IMR-90 (cell line): Measurements from ENCODE around the gene MAP4K1. TPM values are rescaled to one million over a fixed set of nuclear protein-coding genes. Genes with fewer than 3 reads are reported as not detected.

Experiments
- ATAC-seq: fragments of 200-7000 bp; cut with Tn5 transposase; 2 replicates; pipeline ENCODE4 v1.9.1; 2020; ENCODE audit warnings: low read depth, mild to moderate bottlenecking, moderate library complexity
- BruUV-seq: library from RNA; stranded (reverse); fragments of 400-500 nt; replicated peaks from 2 replicates; lab custom pipeline; 2021; lab: Mats Ljungman, UMichigan
- CTCF ChIA-PET: fragments of 300-600 bp; formaldehyde crosslinking; extraction: SDS; loops from one replicate; lab custom pipeline; 2021; ENCODE audit warnings: antibody characterized with exemption; lab: Yijun Ruan, JAX
- POLR2A ChIA-PET: fragments of 300-600 bp; sonication (Branson Sonifier 250); formaldehyde crosslinking; loops from one replicate; lab custom pipeline; 2022; ENCODE audit warnings: antibody characterized with exemption; ENCODE audit not compliant: unreplicated experiment; lab: Charles Lee
- DNase-seq: peaks from one replicate; pipeline ENCODE4 v3.0.0; 2013
- H2AFZ ChIP-seq: replicated peaks from 2 replicates; pipeline ENCODE3; 2013; ENCODE audit warnings: low read length, mild to moderate bottlenecking; ENCODE audit not compliant: poor library complexity
- H2AK5ac ChIP-seq: 2 replicates; pipeline ENCODE4 v1.6.1; 2013; ENCODE audit warnings: low read depth, low read length, inconsistent platforms
- H2AK9ac ChIP-seq: replicated peaks from 2 replicates; pipeline ENCODE3; 2013; ENCODE audit warnings: mild to moderate bottlenecking, low read depth, low read length, moderate library complexity; ENCODE audit not compliant: poor library complexity
- H2BK120ac ChIP-seq: 2 replicates; pipeline ENCODE4 v1.6.1; 2013; ENCODE audit warnings: low read depth, low read length, inconsistent platforms
- H2BK15ac ChIP-seq: 3 replicates; pipeline ENCODE4 v1.6.1; 2013; ENCODE audit warnings: low read depth, low read length, inconsistent platforms
- H2BK20ac ChIP-seq: 2 replicates; pipeline ENCODE4 v1.6.1; 2013; ENCODE audit warnings: low read depth, mild to moderate bottlenecking, inconsistent platforms, low read length, moderate library complexity
- H2BK5ac ChIP-seq: 2 replicates; pipeline ENCODE4 v1.6.1; 2013; ENCODE audit warnings: mild to moderate bottlenecking, low read depth, low read length, inconsistent platforms; ENCODE audit not compliant: poor library complexity, severe bottlenecking
- H3K14ac ChIP-seq: replicated peaks from 2 replicates; pipeline ENCODE4 v1.6.1; 2013; ENCODE audit warnings: low read depth, low read length, inconsistent platforms
- H3K18ac ChIP-seq: 2 replicates; pipeline ENCODE4 v1.6.1; 2013; ENCODE audit warnings: low read depth, low read length, control low read depth
- H3K23ac ChIP-seq: 2 replicates; pipeline ENCODE4 v1.6.1; 2013; ENCODE audit warnings: low read depth, low read length, inconsistent platforms
- H3K27ac ChIP-seq: 2 replicates; pipeline ENCODE4 v1.5.1; 2013; ENCODE audit warnings: mild to moderate bottlenecking, control low read depth, low read length; ENCODE audit not compliant: insufficient read depth
- H3K27me3 ChIP-seq: 2 replicates; pipeline ENCODE4 v1.6.1; 2013; ENCODE audit warnings: low read length; ENCODE audit not compliant: control insufficient read depth, insufficient read depth
- H3K36me3 ChIP-seq: 2 replicates; pipeline ENCODE4 v1.6.1; 2013; ENCODE audit warnings: low read length, mixed read lengths; ENCODE audit not compliant: control insufficient read depth, insufficient read depth
- H3K4ac ChIP-seq: 2 replicates; pipeline ENCODE4 v1.6.1; 2013; ENCODE audit warnings: low read depth, low read length, inconsistent platforms
- H3K4me1 ChIP-seq: 2 replicates; pipeline ENCODE4 v1.6.1; 2013; ENCODE audit warnings: low read length, mixed read lengths; ENCODE audit not compliant: control insufficient read depth, insufficient read depth
- H3K4me2 ChIP-seq: 2 replicates; pipeline ENCODE4 v1.6.1; 2013; ENCODE audit warnings: low read depth, mild to moderate bottlenecking, control low read depth, low read length, moderate library complexity
- H3K4me3 ChIP-seq: 2 replicates; pipeline ENCODE4 v1.5.1; 2013; ENCODE audit warnings: low read depth, mild to moderate bottlenecking, control low read depth, low read length, moderate library complexity; ENCODE audit not compliant: insufficient read depth
- H3K56ac ChIP-seq: 2 replicates; pipeline ENCODE4 v1.6.1; 2013; ENCODE audit warnings: low read length, inconsistent platforms; ENCODE audit not compliant: insufficient read depth; ENCODE audit errors: extremely low read depth
- H3K79me1 ChIP-seq, 2 experiments: 2 replicates each; pipeline ENCODE4 v1.6.1; 2013; ENCODE audit warnings: low read length in 2 of 2, inconsistent platforms in 1 of 2, low read depth in 1 of 2
- H3K9ac ChIP-seq: 2 replicates; pipeline ENCODE4 v1.6.1; 2013; ENCODE audit warnings: low read depth, low read length, control low read depth
- H3K9me1 ChIP-seq: 2 replicates; pipeline ENCODE4 v1.6.1; 2013; ENCODE audit warnings: low read length, inconsistent platforms; ENCODE audit not compliant: insufficient read depth
- H3K9me3 ChIP-seq: 2 replicates; pipeline ENCODE4 v1.6.1; 2013; ENCODE audit warnings: low read length; ENCODE audit not compliant: control insufficient read depth, insufficient read depth
- H4K20me1 ChIP-seq: 2 replicates; pipeline ENCODE4 v1.6.1; 2013; ENCODE audit warnings: low read length, inconsistent platforms; ENCODE audit not compliant: insufficient read depth
- H4K5ac ChIP-seq: 2 replicates; pipeline ENCODE4 v1.6.1; 2013; ENCODE audit warnings: mild to moderate bottlenecking, low read depth, low read length, control low read depth
- H4K8ac ChIP-seq, 2 experiments: 2 replicates each; pipeline ENCODE4 v1.6.1; 2013; ENCODE audit warnings: low read depth in 2 of 2, low read length in 2 of 2, control low read depth in 1 of 2, inconsistent platforms in 1 of 2
- H4K91ac ChIP-seq: 2 replicates; pipeline ENCODE4 v1.6.1; 2013; ENCODE audit warnings: low read depth, low read length, inconsistent platforms; ENCODE audit not compliant: insufficient read depth
- BHLHE40 ChIP-seq: fragments of 150-350 bp; IDR thresholded peaks from 2 replicates; pipeline ENCODE4 v1.6.1; 2016; ENCODE audit warnings: mild to moderate bottlenecking, low read depth, low read length
- CTCF ChIP-seq: conservative IDR thresholded peaks from 2 replicates; pipeline ENCODE4 v1.5.1; 2012; ENCODE audit warnings: mild to moderate bottlenecking, low read depth, low read length, improper control_type of control experiment
- ELK1 ChIP-seq: fragments of 150-350 bp; IDR thresholded peaks from 2 replicates; pipeline ENCODE4 v1.6.1; 2016; ENCODE audit warnings: low read depth, mild to moderate bottlenecking, low read length, moderate library complexity, borderline replicate concordance
- FOS ChIP-seq: fragments of 150-350 bp; IDR thresholded peaks from 2 replicates; pipeline ENCODE4 v1.6.1; 2016; ENCODE audit warnings: low read depth, low read length
- MAFK ChIP-seq: IDR thresholded peaks from 2 replicates; pipeline ENCODE4 v1.6.1; 2012; ENCODE audit warnings: low read depth, low read length, improper control_type of control experiment
- NFE2L2 ChIP-seq: fragments of 150-350 bp; IDR thresholded peaks from 2 replicates; pipeline ENCODE4 v1.6.1; 2016; ENCODE audit warnings: low read depth, mild to moderate bottlenecking, low read length
- RAD21 ChIP-seq: IDR thresholded peaks from 2 replicates; pipeline ENCODE4 v1.6.1; 2012; ENCODE audit warnings: low read length, improper control_type of control experiment
- RCOR1 ChIP-seq: IDR thresholded peaks from 2 replicates; pipeline ENCODE4 v1.6.1; 2012; ENCODE audit warnings: mild to moderate bottlenecking, low read length, improper control_type of control experiment; ENCODE audit not compliant: insufficient replicate concordance
- RFX5 ChIP-seq: IDR thresholded peaks from 2 replicates; pipeline ENCODE4 v1.8.0; 2012; ENCODE audit warnings: low read depth, mild to moderate bottlenecking, low read length, moderate library complexity
- SMC3 ChIP-seq: fragments of 150-350 bp; IDR thresholded peaks from 2 replicates; pipeline ENCODE4 v1.6.1; 2016; ENCODE audit warnings: low read depth, mild to moderate bottlenecking, antibody characterized with exemption, low read length, moderate library complexity
- WGBS, 2 experiments: methylation state at CpG; one replicate each; pipeline versions ENCODE4 v1.1.5 to v1.1.7; 2013; ENCODE audit warnings: missing lambda C conversion rate in 2 of 2; ENCODE audit not compliant: insufficient read length in 1 of 2; ENCODE audit errors: extremely low coverage in 2 of 2; 5-methylcytosine and 5-hydroxymethylcytosine counted together
- dilution Hi-C: fragments of 300-500 bp; cut with HindIII; formaldehyde crosslinking; loops from one replicate; pipeline ENCODE4 v1.14.3; 2018; ENCODE audit warnings: low sequenced_read_pairs; ENCODE audit not compliant: unreplicated experiment
- in situ Hi-C: fragments of 300-500 bp; cut with MboI; formaldehyde crosslinking; loops from 3 replicates; pipeline ENCODE4 v1.14.3; 2019; ENCODE audit warnings: low sequenced_read_pairs, inconsistent platforms, mixed read lengths
- intact Hi-C: fragments of 100-400 bp; cut with micrococcal nuclease; formaldehyde crosslinking; loops from 2 replicates; pipeline ENCODE4 v1.10.0; 2022
- polyA plus RNA-seq, 3 experiments: library from polyadenylated mRNA; depleted of rRNA; stranded (reverse); fragments of >200 nt; gene quantifications; 2 replicates each; pipeline ENCODE4 v1.2.3, GENCODE V29; 2012; ENCODE audit warnings: low replicate concordance in 1 of 3
- total RNA-seq: library from RNA; depleted of rRNA; stranded (reverse); fragments of >200 nt; gene quantifications from 2 replicates; pipeline ENCODE4 v1.2.3, GENCODE V29; 2012

MAP4K1 gene
- total and polyA plus RNA-seq, 2 of the 4 experiments (the other 2 are of a cell fraction), result 0.22 TPM; not detected in 1

DNA sequence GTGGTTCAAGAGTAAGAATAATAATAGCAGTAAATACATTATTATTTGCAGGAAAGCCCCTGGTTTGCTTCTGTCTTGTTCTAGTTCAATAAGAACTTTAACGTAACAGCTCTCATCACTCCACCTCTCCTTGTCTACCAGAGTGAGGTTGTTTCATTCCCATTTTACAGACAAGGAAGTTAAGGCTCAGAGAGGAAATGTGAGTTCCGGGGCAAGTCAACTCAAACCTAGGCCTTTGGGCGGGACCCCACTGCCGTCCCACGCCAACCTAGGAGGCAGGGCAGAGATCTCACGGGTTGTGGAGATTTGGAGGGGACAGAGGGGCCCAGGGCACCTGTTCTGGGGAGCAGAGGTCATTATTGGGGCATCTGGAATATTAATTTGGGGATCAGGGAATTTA is 1.5 kb downstream of the MAP4K1 start:
- intact Hi-C loops, result no loop called here
- no peak overlapping the region for H2BK120ac ChIP-seq
- no peak for ATAC-seq

More for the DNA sequence above, 1.5 kb downstream of the MAP4K1 start:
- Histone ChIP-seq H2BK20ac (no peak overlapping the region), H3K4me1 (peaks cover 6% of the 10 kb centered on the region; the same call in 1 of the 2 replicates), H3K9me1 (peaks cover 7% of the 10 kb centered on the region), H2AFZ (no peak overlapping the region), H4K8ac (no peak overlapping the region), H4K91ac (no peak overlapping the region), H3K4me2 (no peak overlapping the region), H3K18ac (no peak overlapping the region), H2BK5ac (no peak overlapping the region), H3K36me3 (peaks cover 4% of the 10 kb centered on the region), H3K4me3 (no peak overlapping the region), H3K14ac (no peak overlapping the region), H2AK5ac (no peak overlapping the region), H2BK15ac (no peak overlapping the region), H3K9me3 (no peaks in the 10 kb centered on the region), H3K27ac (no peak overlapping the region), H4K5ac (no peak overlapping the region), H2AK9ac (no peak overlapping the region), H3K4ac (no peak overlapping the region), H3K9ac (no peak overlapping the region), H3K56ac (no peak overlapping the region), H3K23ac (no peak overlapping the region), H4K20me1 (peaks cover 6% of the 10 kb centered on the region; the same call in 1 of the 2 replicates), H3K27me3 (no peaks in the 10 kb centered on the region), H3K79me1 (peaks cover 13 to 20% of the 10 kb centered on the region in 2 experiments; a peak in 3 of 4 replicates)
- POLR2A ChIA-PET, result no interaction called here
- dilution Hi-C loops (no loop called here), in situ Hi-C loops (no loop called here)
- no peak for DNase-seq
- CTCF ChIA-PET, result interaction anchor here (0.6 kb wide), 1 partner anchor 8 kb away, joined by 3 read pairs; no protein-coding TSS in a partner anchor
- BruUV-seq, result no TSS peak
- TF ChIP-seq MAFK, result no peak
- TF ChIP-seq RFX5, result no peak
- TF ChIP-seq RAD21, result no peak
- no peak for TF ChIP-seq NFE2L2
- no peak for TF ChIP-seq CTCF
- TF ChIP-seq RCOR1, result no peak
- no peak for TF ChIP-seq SMC3
- no peak for TF ChIP-seq ELK1
- no peak for TF ChIP-seq FOS
- TF ChIP-seq BHLHE40, result no peak
- WGBS, 2 experiments, result 79% methylated on average over 5 of the region's 6 CpGs; no CpG with 5 or more reads in 1 of the 2 experiments
